NCI-H2171 (cell line): ENCODE data around the gene HEXIM2.
"Not testable (repeated sequence)": the region's sequence is repeated elsewhere in the genome, so short reads cannot be mapped to it uniquely, and the experiment has no call there.

Experiments
- DNase-seq: peaks from one replicate; lab custom pipeline; 2025; lab: John Stamatoyannopoulos, UW

The HEXIM2 gene

GRCh38 chr17:45170280-45170930 lies 8.7 kb downstream of the HEXIM2 start:
- DNase-seq: no peak

GRCh38 chr17:45170931-45171337 lies 9.3 kb downstream of the HEXIM2 start:
- DNase-seq: no peak

GRCh38 chr17:45171338-45172231 lies 9.9 kb downstream of the HEXIM2 start:
- no peak for DNase-seq

GRCh38 chr17:45172232-45172540 lies 10.5 kb downstream of the HEXIM2 start:
- DNase-seq: no peak

- DNase-seq: no peak
Measured at GRCh38 chr17:45172541-45173286, 11.0 kb downstream of the HEXIM2 start.

GRCh38 chr17:45175759-45176115 lies 14.1 kb downstream of the HEXIM2 start:
- no peak for DNase-seq

- DNase-seq: no peak
Measured at GRCh38 chr17:45177563-45177962, 15.9 kb downstream of the HEXIM2 start.

- no peak for DNase-seq
Measured at GRCh38 chr17:45184144-45184543, 22.5 kb downstream of the HEXIM2 start.

- no peak for DNase-seq
Measured at GRCh38 chr17:45186801-45187354, 25.2 kb downstream of the HEXIM2 start.

GRCh38 chr17:45189009-45189408 lies 27.3 kb downstream of the HEXIM2 start:
- no peak for DNase-seq

GRCh38 chr17:45190503-45191255 lies 29.0 kb downstream of the HEXIM2 start:
- peak; percentile 11 for DNase-seq

- DNase-seq: no peak
Measured at GRCh38 chr17:45195424-45195823, 33.7 kb downstream of the HEXIM2 start.

- DNase-seq: no peak
Measured at GRCh38 chr17:45197108-45197507, 35.4 kb downstream of the HEXIM2 start.

GRCh38 chr17:45197555-45198334 lies 36.1 kb downstream of the HEXIM2 start:
- peak; percentile 63 for DNase-seq

- no peak for DNase-seq
Measured at GRCh38 chr17:45200701-45201100, 39.0 kb downstream of the HEXIM2 start.

GRCh38 chr17:45201457-45201856 lies 39.8 kb downstream of the HEXIM2 start:
- no peak for DNase-seq

- not testable (repeated sequence) for DNase-seq
Measured at GRCh38 chr17:45201880-45202279, 40.2 kb downstream of the HEXIM2 start.

- peak; percentile 65 for DNase-seq
Measured at GRCh38 chr17:45218895-45219661, 57.4 kb downstream of the HEXIM2 start.
